Activated CD4-positive, alpha-beta T cell treated with anti-CD3 and anti-CD28 coated beads, Interleukin-2, amount 50 U/mL, for 16 hours (primary cell): ENCODE data around the gene HLA-DRB5.
A peak's percentile ranks its signal among the peaks of the same experiment; 100 is the strongest.
"Not testable (repeated sequence)": the region's sequence is repeated elsewhere in the genome, so short reads cannot be mapped to it uniquely, and the experiment has no call there.

ENCODE experiments used
- DNase-seq: peaks from one replicate; pipeline ENCODE4 v3.0.0-alpha.2; 2020

Gene HLA-DRB5

DNA sequence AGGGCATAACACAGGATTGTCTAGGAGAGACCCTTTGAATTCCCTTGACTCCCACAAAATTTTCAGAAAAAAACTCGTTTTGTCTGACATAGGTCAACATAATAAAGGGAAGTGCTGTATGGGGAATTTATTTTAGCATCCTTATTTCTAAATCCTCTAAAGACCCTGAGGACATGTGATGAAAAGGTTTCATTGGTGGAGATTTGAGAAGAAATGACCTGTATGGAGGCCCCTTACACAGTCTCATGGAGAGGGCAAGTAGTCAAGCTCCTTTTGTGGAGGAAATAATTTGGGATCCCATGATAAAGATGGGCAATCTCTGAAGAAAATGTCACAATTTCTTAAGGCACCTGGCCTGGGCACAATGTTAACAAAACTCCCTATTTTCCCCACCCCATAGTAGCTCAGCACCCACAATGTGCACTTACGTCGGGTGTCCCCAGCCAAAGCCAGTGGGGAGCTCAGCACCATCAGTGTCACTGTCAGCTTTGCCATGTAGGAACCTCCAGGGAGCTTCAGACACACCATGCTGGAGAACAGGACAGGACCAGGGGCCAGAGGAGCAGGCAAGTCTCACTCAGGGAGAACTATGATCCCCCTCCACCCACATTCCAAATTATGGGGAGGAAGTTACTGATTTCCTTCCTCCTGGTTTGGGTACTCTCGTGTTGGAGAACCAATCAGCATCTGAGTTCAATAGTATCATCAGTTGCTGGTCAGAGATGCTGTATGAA, at the start of gene HLA-DRB5:
Gene HLA-DRB5 (minus strand): TSS at position 591 of the 734 bp plus-strand sequence. CDS start 63 bp downstream, at position 528.
- peak; percentile 28 for DNase-seq

DNA sequence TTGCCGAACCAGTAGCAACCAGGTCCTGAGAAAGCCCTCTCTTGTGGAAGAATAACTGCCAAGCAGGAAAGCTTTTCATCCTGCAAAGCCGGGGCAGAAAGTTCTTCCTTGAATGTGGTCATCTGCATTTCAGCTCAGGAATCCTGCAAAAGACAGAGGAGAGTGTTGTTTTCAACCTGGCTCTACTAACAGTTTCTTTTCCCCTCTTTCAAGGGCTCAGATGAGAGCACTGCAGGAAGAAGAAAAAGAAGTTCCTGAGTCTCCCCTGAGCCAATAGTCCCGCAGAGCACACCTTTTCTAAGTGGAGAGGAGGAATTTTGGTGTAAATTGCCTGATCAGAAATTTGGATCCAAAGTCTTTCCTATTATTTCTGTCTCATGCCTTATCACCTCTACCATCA, 48.9 kb upstream of the HLA-DRB5 start:
- DNase-seq = no peak

DNA sequence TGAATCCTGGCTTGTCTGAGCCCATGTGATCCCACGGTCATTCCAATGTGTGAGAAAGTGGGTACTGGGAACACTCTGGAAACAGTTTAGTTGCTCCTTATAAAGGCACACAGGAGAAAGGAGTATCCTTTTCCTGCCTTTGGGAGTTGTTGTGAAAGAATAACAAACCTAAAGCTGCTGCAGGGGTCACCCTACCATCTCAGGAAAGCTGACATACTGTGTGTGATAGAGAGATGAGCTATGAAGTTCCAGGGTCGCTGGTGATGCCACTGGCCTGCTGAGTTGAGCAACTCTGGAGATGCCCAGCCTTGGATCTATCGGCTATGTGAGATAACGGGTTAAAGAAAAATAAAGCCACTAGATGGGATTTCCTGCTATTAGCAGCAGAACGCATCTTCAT, 47.4 kb upstream of the HLA-DRB5 start:
- DNase-seq = not testable (repeated sequence)

DNA sequence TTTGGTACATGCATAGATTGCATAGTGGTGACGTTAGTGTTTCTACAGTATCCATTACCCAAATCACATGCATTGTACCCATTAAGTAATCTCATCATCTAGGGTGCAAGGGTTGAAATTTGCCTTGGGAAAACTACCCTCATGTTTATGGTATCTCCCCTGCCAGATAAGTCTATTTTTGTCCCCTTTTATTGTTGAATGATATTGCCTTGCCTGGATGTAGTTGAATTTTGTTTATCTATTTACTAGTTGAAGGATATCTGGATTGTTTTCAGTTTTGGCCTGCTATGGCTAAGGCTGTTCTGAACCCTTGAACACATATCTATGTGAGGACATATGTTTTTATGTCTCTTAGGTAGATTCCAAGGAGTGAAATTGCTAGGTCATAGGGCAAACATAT, 46.2 kb upstream of the HLA-DRB5 start:
- no peak for DNase-seq

DNA sequence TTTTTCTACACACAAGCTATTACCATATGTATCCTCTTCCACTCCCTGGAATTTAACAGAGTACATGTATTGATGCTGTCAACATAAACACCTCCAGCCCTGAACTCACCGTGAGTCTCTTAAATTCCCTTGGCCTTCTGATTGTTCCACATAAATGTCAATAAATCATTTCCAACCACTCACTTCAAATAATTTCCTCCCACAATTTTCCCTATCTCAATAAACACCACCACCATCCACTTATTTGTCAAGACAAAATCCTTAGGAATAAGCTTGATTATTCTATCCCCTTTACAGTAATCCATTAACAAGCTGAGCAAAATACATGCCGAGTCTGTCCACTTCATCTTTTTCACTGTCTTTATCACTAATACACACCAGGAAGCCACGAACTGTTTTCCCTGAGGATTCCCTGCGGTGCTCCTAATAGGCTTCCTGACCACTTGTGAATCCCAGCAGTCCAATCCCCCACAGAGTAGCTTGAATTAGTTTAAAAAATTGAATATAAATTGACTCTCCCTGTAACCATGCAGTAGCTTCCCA, 40.3 kb upstream of the HLA-DRB5 start:
- no peak for DNase-seq

DNA sequence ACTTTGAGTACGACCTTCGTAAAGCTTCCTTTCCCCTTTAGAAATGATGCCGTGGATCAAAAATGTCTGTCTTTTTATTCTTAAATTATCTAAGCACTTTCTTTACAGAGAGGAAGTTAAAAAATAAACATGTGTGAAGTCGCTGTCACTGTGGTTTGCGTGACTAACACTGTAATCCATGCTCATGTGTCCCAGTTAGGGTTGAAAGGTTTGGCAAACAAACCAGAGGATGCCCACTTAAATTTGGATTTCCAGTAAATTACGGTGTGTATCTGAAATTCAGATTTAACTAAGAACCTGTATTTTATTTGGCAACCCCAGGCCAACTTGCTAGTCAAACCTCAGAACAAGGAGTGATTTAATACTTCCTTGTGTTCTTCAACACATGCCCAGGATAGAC, 38.5 kb upstream of the HLA-DRB5 start:
- no peak for DNase-seq

DNA sequence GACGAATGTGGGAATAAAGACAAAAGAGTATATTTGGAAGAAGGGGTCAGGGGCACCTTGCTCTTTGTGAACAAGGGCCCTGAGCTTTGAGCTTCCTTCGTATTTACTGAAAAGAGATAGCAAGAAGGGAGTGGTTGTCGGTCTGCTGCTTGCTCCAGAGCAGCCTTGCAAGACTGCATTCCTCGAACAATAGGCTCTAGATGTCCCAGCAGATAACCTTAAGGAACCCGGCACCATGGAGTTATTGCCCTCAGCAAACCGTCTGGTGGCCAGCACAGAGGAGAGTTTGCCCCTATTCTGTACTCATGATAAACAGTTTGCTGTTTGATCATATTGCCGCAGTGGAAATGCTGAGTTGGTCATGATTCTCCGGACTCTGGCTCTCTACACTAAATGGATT, 36.9 kb upstream of the HLA-DRB5 start:
- DNase-seq = no peak

DNA sequence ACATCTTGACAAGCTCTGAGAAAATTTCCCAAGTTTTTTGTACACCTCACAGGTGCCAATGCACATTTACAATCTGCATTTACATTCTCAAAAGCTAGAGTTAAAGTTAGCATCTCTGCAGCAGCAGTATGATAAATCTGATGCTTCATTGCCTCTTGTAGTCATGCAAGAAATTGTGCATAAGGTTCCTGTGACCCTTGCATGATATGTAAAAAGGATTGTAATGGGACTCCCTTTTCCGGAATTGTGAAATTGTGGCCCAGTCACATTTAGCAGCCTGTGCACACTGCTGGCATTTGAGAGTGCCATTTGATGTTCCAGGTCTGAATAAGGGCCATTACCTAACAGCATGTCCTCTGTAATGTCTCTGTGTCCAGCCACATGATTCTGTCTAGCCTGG, 35.4 kb upstream of the HLA-DRB5 start:
- no peak for DNase-seq

DNA sequence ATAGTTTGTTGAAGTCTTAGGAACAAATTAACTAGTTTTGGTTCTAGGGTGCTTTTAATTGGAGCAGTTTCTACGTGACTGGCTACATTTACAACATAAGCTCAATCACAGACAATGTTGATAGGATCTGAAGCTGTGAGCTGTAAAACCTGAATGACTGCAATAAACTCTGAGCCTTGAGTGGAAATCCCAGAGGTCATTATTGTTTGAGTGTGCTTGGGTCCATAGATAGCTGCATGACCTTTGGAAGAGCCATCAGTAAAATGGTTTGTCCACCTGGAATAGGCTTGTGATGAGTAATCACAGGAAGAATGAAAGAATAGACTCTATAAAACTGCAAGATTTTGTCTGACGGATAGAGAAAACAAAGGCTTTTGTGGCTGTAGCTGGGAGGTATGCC, 32.9 kb upstream of the HLA-DRB5 start:
- DNase-seq = no peak

DNA sequence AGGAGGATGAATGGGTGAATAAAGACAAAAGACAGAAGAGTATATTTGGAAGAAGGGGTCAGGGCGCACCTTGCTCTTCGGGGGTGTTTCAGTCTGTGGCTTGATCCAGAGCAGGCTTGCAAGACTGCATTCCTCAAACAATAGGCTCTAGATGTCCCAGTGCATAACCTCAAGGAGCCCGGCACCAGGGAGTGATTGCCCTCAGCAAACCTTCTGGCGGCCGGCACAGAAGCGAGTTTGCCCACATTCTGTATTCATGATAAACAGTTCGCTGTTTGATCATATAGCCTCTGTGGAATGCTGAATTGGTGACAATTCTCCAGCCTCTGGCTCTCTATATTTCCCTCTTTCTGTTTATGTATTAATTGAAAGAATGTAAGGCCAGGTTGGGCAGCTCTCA, 29.7 kb upstream of the HLA-DRB5 start:
- no peak for DNase-seq

DNA sequence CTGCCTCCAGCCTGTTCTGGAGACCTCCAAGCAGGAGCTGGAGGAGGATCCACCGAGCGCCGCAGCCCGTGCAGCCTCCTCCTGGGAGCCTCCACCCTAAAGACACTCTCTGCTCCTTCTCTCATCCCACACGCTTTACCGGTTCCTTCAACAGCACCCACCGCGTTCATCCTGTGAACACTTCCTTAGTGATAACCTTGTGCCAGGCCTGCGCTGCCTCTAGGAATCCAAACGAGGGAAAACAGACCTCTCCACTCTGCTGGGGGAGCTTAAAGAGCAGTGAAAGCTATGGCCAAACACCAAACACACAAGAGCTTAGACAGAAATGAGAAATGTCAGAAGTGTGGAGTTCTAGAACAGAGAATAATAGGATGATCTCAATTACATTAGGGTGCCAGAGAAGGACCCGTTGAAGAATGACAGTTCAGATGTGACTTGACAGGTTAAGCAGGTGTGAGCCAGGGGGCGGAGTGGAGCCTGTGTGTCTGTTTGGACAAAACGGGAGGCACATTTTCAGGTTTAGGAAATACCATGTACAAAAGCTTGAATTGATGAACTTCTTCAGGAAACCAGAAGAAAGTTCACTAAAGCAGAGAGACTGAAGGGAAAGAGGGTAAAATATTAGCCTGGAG, 28.5 kb upstream of the HLA-DRB5 start:
- DNase-seq = no peak

DNA sequence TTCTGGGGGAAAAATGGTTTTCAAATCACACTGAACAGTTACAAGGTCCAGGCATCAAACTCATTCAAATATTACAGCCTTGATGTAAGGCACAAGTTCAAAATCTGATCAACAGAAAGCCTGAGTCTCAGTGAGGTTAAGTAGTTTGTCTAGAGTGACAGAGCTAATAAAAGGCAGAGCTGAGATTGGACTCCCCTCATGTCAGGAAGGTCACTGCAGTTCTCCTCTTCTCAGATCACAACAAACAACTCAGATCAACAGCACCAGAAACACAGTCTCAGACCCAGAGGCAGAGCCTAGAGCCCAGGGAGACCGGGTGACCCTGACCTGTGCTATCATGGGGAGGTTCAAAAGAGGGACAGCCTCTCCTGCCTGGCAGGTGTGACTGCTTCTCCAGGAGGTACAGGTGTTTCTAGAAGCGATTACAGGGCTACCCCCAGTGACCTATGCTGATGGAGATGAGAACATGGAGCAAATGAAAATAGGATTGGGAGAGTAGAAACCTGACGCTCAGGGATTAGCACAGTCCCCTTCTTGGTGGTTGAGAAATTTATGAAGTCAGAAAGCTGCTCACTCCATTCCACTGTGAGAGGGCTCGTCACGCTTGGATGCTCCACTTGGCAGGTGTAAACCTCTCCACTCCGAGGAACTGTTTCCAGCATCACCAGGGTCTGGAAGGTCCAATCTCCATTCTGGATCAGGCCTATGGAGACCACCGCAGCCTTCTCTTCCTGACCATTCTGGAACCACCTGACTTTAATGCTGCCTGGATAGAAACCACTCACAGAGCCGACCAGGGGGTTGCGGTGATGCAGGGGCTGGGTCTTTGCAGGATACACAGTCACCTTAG, 24.3 kb upstream of the HLA-DRB5 start:
- no peak for DNase-seq

DNA sequence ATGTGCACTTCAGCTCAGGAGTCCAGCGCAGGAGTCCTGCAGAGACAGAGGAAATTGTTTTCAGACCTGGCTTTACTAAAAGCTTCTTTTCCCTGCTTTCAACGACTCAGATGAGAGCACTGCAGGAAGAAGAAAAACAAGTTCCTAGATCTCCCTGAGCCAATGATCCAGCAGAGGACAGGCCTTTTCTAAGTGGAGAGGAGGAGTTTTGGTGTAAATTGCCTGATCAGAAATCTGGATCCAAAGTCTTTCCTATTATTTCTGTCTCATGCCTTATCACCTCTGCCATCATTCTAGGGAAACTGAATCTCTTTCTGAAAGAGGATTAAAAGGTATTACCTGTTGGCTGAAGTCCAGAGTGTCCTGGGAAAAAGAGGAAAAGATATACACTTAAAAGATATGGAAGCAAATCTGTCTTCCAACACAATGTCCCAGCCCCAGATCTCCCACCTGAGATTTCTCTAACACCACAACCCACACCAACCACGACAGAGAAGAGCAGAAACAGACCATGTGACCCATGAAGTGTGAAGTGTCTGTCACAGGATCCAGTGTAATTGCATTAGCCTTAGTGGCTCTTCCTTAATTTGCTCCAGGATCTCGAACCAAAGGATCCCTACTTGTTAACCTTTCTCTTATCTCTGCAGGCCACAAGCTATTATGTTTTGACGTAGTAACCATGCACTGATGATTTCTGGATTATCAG, 23.1 kb upstream of the HLA-DRB5 start:
- DNase-seq = no peak

DNA sequence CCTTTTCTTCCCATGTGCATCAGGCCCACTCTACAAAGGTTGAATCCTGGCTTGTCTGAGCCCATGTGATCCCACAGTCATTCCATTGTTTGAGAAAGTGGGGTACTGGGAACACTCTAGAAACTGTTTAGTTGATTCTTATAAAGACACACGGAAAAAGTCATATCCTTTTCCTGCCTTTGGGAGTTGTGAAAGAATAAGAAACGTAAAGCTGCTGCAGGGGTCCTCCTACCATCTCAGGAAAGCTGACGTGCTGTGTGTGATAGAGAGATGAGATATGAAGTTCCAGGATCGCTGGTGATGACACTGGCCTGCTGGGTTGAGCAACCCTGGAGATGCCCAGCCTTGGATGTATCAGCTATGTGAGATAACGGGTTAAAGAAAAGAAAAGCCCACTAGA, 21.3 kb upstream of the HLA-DRB5 start:
- DNase-seq = no peak

DNA sequence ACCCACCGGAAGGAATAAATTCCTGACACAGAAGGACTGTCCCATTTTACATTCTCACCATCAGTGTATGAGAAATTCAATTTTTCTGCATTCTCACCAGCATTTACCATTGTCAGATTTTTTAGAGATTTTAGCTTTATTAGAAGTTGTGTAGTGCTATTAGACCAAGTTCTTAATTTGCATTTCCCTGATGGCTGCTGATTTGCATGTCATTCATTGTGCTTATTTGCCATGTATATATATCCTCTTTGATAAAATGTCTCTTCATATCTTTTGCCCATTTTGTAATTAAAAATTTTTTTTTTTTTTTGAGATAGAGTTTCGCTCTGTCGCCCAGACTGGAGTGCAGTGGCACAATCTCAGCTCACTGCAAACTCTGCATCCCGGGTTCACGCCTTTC, 9.8 kb upstream of the HLA-DRB5 start:
- no peak for DNase-seq

DNA sequence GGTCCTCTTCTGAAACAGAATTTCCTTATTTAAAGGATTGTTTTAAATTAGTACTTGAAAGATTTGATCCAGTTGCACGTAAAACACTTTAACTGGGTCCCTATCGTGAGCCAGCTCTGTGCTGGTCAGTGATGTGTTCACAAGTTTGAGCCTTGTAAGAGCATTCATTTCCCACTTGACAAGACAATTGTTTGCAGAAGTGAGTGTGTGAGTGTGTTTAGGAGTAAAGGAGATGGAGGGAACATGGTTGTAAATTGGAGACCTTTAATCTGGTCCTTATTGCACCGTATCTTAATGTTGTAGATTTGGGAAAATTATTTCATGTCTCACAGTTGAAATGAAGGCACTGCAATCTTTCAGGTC, 325 bp upstream of the HLA-DRB5 start:
- DNase-seq = not testable (repeated sequence)

DNA sequence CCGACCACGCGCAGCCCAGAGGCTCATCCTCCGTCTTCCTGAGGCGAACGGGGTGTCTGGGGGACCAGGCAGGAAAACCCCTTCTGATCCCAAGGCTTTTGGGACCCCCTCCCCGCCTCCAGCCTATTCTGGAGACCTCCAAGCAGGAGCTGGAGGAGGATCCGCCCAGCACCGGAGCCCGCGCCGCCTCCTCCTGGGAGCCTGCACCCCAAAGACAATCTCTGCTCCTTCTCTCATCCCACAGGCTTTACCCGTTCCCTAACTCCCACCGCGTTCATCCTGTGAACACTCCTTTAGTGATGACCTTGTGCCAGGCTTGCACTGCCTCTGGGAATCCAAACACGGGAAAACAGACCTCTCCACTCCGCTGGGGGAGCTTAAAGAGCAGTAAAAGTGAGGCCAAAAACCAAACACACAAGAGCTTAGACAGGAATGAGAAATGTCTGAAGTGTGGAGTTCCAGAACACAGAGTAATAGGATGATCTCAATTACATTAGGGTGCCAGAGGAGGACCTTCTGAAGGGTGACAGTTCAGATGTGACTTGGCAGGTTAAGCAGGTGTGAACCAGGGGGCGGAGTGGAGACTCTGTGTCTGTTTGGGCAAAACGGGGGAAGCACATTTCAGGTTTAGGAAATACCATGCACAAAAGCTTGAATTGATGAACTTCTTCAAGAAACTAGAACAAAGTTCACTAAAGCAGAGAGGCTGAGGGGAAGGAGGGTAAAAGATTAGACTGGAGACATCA, 7.6 kb downstream of the HLA-DRB5 start:
- DNase-seq = no peak

DNA sequence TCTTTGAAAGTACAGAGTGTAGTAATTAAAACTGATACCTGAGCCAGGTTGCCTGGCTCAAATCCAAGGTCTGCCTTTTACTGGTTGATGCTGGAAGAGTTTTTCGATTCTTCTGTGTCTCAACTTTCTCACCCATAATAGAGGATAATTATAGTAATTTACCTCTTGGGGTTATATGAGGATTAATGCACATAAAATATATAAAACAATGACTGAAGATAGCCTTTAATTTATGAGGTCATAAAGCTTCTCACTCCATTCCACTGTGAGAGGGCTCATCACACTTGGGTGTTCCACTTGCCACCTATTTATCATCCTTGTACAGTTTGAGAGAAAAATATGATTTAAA, 10.2 kb downstream of the HLA-DRB5 start:
- DNase-seq = no peak

DNA sequence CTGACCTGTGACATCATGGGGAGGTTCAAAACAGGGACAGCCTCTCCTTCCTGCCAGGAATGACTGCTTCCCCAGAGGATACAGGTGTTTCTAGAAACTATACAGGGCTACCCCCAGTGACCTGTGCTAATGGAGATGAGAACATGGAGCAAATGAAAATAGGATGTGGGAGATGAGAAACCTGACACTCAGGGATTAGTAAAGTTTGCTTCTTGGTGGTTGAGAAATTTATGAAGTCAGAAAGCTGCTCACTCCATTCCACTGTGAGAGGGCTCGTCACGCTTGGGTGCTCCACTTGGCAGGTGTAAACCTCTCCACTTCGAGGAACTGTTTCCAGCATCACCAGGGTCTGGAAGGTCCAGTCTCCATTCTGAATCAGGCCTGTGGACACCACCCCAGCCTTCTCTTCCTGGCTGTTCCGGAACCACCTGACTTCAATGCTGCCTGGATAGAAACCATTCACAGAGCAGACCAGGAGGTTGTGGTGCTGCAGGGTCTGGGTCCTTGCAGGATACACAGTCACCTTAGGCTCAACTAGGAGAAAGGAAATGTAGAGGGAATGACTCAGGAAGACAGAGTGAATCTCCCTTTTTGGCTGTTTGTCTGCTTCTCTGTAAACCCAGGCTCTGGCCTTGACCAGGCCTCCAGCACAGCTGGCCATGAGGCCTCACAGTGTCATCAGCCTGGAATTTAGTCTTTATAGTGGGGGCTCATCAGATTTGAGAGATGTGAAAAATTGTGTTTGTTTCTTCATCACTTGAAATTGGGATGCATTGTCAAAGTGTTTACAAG, 10.8 kb downstream of the HLA-DRB5 start:
- no peak for DNase-seq

DNA sequence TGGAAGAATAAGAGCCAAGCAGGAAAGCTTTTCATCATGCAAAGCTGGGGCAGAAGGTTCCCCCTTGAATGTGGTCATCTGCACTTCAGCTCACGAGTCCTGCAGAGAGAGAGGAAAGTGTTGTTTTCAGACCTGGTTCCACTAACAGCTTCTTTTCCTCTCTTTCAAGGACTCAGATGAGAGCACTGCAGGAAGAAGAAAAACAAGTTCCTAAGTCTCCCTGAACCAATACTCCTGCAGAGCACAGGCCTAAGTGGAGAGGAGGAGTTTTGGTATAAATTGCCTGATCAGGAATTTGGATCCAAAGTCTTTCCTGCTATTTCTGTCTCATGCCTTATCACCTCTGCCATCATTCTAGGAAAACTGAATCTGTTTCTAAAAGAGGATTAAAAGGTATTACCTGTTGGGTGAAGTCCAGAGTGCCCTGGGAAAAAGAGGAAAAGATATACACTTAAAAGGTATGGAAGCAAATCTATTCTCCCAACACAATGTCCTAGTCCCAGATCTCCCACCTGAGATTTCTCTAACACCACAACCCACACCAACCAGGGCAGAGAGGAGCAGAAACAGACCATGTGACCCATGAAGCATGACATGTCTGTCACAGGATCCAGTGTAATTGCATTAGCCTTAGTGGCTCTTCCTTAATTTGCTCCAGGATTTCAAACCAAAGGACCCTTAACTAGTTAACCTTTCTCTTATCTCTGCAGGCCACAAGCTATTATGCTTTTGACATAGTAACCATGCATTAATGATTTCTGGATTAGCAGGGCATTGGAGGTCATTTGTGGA, 12.2 kb downstream of the HLA-DRB5 start:
- no peak for DNase-seq

DNA sequence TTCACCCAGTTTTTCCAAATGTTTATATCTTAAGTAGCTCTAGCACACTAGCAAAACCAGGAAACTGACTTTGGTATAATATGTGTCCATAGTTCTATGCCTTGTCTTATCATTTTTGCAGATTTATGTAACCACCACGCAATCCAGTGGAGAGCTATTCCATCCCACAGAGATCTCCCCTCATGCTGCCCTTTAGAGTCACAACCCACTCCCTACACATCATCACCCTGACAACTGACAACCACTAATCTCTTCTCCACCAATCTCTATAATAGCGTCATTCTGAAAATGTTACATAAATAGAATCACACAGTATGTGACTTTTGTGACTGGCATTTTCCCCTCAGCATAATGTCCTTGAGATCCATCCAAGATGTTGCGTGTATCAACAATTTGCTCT, 29.1 kb downstream of the HLA-DRB5 start:
- no peak for DNase-seq
